DOHH2 (cell line): Measurements from ENCODE around the gene HOXA10.

Experiments
- CTCF ChIP-seq: fragments of 200-600 bp; sonication (generic); IDR thresholded peaks from one replicate; pipeline ENCODE4 v1.5.1; 2014; ENCODE audit warnings: antibody characterized with exemption, mild to moderate bottlenecking, low read depth, low read length; ENCODE audit not compliant: poor library complexity, severe bottlenecking
- EZH2phosphoT487 ChIP-seq: fragments of 200-600 bp; sonication (generic); IDR thresholded peaks from 2 replicates; pipeline ENCODE4 v1.6.1; 2017; ENCODE audit warnings: borderline replicate concordance, mild to moderate bottlenecking, antibody characterized with exemption, low read length, moderate library complexity, mixed read lengths

DNA sequence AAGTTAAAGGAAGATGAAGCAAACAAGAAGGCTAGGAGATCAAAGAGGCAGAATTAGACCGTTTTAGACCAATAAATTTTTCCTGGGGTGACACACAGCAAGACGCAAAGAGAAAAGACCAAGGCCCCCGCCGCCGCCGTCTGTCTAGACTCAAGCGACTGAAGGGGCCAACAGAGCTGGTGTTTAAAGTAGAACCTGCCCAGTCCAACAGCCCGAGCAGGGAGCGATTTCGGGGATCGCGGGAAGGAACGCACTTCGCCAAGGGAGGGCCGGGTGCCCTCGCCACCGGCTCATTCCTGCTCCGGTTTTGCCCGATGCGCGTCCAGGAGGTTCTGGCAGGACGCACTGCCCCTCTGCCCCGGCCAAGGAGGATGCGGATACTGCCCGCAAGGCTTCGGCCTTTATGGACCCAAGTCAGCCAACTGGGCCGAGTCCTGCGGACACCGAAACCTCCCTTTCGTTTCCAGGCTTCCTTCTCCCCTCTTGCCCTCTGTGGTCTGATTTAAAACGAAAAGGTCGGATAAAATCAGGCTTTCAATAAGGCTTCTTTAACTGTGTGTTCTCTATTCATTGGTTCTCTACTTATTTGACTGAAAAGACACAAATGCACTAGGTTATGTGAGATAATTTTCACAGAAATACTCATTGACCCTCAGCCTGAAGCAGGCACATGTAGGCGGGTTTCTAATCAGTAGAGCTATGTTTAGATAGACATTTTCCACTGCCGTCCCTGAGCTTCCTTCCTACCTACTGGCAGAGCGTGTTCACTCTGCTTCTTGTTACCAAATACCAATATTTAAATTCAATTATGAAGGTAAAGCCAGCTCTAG, 15.5 kb downstream of the HOXA10 start:
- TF ChIP-seq CTCF = no peak
- TF ChIP-seq EZH2phosphoT487 = no peak
